ENCODE measurements around the gene GRAMD1B.

- TF ChIP-seq POLR2A (IDR thresholded peaks at IDR 0.05; ENCODE audit: low read length) = no peak
- no peak for TF ChIP-seq GATA1 (IDR thresholded peaks at IDR 0.05; ENCODE audit: low read depth, low read length)
These were observed 163.5 kb downstream of the GRAMD1B start for GRCh38 chr11:123593570-123593969.

Measured in erythroblast (primary cell).